Activated CD4-positive, alpha-beta T cell treated with anti-CD3 and anti-CD28 coated beads, Interleukin-2, Interleukin-4, amounts not matched to agents 100 ng/mL and 50 ng/mL, durations not matched to agents 16 hours and 8 hours (primary cell): ENCODE results near the gene RAB11FIP4.
A peak's percentile ranks its signal among the peaks of the same experiment; 100 is the strongest.
"Not testable (repeated sequence)": the region's sequence is repeated elsewhere in the genome, so short reads cannot be mapped to it uniquely, and the experiment has no call there.

Source experiments
- DNase-seq: peaks from one replicate; pipeline ENCODE4 v3.0.0-alpha.2; 2020; ENCODE audit warnings: low spot score

RAB11FIP4 gene

DNA sequence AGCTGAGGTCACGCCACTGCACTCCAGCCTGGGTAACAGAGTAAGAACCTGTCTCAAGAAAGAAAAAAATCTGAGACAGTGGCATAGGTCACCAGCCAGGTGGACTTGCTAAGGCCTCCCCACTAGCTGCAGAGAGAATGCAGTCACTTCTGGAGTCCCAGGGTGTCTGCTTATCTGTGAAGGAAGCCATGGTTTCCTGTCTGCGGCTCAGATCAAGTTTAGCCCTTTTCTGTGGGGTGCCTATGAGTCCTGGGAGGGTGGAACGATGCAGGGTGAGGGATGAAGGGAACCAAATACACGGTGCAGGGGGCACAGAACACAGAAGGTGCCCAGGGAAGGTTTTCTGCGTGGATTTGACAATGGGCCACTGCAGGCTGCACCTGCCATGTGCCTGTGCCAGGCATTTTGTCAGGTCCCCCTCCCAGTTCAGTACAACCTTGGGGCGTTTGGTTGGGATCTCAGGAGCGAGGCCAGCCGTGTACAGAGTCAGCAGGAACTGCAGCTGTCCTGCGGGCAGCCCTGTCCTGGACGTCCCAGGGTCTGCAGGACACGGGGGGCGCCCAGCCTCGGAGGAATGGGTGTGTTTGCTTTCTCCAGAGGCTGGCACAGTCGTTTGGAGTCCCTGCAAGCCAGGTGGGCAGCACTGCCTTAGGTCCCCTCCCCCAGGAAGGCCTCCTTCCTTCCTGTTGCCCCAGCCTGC lies 41.8 kb downstream of the RAB11FIP4 start:
- peak; percentile 52 for DNase-seq

DNA sequence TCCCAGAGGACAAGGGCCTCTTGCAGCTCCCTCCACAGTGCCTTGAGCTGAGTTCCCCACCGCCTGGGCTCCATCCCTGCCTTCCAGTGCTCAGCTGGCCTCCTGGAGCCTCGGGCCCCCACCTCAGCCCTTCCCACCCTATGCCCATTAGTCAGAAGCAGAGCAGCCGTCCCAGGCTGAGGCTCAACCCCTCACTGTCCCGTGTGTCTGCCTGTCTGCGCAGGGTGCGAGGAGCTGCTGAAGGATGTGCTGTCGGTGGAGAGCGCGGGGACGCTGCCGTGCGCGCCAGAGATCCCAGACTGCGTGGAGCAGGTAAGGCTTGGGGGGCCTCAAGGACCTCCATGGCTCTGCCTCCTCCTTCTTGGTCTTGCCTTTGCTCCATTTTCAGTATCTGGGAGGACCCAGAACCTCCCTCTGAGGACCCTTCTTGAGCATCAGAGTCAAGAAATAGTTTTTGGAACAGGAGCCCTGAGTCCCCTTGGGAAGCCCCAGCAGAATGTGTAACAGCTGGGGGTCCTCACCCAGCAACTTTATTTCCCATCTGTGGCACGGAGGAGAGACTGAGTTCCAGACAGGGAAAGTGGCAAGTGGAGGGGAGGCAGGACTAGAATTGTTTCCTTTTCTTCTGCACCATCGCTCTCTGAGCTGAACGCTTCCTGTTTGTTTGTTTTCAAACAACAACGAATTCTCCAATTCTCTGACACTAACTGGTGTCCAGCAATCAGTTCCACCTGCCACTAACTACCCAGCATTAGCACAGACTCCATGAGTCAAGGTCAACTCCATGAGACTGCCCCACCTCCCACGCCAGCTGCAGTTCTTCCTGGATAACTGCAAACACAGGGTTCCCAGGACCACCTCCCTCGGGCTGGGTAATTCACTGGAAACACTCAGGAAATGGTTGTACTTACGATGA lies 42.6 kb downstream of the RAB11FIP4 start:
- no peak for DNase-seq

DNA sequence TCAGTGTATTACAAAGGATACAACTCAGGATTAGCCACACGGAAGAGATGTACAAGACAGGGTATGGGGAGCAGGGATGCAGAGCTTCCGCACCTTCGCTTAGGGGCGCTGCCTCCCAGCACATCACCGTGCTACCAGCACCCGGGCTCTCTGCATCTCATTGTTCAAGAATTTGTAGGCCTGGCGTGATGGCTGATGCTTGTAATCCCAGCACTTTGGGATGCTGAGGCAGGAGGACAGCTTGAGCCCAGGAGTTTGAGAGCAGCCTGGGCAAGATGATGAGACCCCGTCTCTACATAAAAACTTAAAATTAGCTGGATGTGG lies 43.2 kb downstream of the RAB11FIP4 start:
- DNase-seq = no peak

DNA sequence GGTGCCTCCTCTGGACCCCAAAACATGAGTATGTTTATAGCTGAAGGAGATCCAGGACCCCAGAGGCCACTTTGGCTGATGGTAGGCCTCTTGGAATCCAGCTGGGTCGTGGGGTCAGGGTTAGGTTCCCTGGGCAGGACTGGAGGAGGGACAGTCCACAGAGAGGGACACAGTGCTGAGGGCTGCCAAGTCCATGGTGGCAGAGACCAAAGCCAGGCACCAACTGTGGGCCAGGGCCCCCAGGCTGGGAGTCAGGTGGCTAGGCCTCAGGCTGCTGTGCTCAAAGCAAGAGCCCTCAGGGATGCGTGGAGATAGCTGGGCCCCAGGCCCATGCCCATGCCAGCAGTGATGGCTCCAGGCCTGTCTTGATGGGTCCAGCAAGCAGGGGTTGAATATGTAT lies 44.1 kb downstream of the RAB11FIP4 start:
- DNase-seq = no peak

DNA sequence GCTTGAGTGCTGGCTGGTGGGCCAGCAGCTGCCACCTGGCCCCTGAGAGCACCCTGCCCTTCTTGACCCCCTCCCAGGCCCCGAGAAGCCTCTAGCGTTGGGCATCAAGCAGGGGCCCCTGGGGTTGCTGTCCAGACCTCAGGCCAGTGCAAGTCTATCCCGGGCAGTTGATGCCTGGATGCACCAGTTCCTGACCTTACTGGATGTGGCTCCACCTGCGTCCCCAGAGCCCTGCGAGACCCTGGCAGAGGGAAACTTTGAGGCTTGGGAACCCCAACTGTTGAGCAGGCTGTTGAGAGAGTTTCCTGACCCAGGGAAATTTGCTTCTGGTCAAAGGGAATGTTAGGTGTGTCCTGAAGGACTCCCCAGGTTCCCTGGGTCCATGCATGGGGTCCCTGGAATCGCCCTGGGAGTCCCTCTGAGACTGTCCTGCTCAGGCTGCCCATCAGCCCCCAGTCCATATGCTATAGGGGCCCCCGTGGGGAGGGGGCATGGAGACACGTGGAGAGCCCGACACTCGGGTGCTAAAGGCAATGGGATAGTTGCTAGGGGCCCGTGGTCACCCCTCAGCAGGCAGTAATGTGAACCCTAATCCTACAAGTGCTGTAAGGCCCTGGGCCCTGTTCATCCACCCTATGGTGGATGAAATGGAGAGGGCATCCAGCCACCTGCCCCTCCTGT lies 46.4 kb downstream of the RAB11FIP4 start:
- DNase-seq = no peak

DNA sequence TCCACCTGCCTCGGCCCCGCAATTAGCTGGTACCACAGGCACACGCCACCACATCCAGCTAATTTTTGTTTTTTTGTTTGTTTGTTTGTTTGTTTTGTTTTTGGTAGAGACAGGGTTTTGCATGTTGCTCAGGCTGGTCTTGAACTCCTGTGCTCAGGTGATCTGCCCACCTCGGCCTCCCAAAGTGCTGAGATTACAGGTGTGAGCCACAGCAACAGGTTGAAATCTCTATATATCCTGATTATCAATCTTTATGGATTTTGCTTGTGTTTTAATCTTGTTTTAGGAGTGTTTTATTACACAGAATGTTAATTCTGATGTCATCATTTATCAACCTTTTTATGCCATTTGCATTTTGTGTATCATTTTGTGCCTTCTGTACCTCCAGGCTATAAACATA lies 48.2 kb downstream of the RAB11FIP4 start:
- no peak for DNase-seq

DNA sequence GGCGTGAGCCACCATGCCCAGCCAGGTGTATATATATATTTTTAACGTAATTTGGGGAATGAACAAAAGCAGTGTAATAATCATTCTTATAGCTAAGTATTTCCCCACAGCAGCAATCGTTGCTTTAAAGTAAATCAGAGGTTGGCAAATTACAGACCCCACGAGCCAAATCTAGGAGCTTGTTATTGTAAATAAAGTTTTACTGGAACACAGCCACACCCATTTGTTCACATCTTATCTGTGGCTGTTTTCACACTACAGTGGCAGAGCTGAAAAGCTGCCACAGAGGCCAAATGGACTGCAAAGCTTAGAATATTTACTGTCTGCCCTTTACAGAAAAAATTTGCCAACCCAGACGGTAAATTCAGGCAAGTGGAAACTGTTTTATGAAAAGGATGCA lies 50.8 kb downstream of the RAB11FIP4 start:
- DNase-seq = no peak

DNA sequence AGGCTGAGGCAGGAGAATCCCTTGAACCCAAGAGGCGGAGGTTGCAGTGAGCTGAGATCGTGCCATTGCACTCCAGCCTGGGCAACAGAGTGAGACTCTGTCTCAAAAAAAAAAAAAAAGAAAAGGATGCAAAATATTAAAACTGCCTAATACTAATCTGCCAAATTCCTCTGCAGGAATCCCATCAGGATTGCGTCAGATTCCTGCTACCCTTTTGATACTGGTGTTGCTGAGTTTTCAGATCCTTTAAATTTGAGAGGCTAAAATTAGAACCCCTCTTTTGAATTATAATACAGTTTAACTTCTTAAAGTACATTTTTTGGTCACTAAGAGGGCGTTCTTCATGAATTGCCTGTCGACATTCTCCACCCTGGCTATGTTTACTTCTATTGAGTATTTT lies 51.4 kb downstream of the RAB11FIP4 start:
- not testable (repeated sequence) for DNase-seq

DNA sequence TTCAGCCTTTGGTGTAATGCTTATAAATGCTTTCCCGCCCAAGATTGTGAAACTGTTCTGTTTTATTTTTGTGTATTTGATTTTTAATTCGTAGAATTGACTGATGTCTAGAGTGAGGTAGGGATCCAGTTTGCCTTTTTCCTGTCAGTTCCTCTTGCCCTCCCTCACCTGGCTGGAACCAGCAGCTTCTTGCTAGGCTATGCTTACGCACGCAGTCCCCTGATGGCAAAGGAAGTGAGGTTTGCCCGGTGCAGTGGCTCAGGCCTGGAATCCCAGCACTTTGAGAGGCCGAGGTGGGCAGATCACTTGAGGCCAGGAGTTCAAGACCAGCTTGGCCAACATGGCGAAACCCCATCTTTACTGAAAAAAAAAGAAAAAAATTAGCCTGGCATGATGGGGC lies 51.9 kb downstream of the RAB11FIP4 start:
- DNase-seq = no peak

DNA sequence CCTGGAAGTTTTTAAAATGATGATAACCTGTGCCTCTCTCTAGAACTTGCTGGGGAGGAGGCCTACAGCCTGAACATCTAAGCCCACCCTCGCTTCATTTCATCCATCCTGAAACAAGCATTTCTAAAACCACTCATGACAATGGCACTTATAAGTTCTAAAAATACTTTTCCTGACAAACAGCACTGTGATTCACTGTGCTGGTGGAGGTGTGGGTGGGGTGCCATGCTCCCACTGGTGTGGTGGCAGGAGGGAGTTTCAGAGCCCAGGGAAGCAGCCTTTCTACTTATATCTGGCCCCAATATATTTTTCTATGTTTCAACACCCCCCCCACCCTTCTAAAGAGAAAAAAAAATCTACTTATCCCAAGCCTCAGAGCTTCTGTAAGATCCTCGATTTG lies 52.6 kb downstream of the RAB11FIP4 start:
- DNase-seq = no peak

DNA sequence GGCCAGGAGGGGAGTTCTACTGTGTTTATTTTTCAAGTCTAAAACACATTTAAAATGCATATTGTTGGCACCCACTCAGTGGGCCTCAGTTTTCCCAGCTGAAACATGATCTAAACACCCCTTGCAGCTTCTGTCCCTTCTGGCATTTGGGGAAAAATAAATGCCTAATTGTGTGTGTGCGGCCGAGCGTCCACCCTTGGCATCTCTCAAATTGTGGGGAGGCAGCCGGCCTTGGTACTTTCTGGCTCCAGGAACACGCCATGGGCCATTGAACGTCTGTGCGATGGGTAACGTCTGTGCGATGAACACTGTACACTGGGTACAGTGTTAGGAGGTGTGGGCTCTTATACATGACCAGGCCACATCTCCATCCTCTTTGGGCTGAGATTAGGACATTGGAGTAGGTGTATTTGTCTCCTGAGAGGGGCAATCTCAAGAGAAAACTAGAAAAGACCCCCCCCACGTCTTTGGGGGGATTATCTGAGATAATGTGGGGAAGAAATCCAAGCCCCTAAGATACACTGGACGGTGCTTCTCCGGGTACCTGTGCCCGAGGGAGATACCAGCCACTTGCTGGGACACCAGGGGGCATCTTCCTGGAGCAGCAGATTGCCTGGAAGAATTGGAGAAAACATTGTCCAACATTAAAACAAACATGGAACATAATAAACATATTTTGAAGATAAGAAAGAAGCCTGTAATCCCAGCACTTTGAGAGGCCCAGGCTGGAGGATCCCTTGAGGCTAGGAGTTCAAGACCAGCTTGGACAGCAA lies 54.9 kb downstream of the RAB11FIP4 start:
- DNase-seq = no peak

DNA sequence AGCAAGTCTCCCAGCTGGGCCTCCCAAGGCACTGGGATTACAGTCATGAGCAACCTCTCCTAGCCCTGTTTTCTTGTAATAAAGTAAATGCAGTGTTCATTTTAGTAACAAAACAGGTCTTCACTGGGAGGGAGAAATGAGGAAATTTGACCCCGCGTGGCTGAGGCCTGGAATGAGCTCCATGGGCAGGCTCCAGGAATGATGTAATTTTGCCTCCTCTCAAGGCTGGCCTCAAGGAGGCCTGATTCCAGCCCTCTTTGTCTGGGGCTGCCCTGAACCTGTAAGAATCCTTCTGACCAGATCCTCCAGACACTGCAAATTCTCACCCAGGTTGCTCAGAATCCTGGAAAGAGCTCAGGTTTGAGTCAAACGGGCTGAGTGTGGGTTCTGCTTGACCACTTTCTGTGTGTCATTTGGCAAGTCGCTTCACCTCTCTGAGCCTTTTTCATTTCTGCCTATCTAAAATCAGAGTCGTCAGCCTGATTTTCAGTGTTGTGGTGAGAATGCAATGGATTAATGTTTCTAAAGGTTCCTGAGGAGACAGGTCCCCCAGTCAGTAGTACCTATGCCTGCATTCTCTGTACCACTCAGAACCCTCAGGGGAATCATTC lies 57.1 kb downstream of the RAB11FIP4 start:
- no peak for DNase-seq

DNA sequence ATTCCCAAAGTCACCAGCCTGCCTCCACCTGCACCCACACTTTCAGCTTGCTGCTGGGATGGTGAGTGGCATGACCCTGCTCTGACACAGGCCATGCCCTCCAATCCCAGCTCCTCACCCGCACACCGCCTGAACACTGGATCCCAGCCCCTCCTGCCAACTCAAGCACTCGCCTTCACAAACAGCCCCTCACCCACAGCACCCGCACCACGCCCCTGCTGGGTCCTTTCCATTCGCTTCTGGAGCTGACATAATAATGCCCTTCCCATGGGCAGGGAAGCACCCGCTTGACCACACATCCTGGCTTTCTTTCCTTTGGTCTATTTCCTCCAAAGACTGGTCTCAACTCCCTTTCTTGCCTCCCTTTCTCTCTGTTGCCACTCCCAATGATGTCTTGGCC lies 57.6 kb downstream of the RAB11FIP4 start:
- no peak for DNase-seq

DNA sequence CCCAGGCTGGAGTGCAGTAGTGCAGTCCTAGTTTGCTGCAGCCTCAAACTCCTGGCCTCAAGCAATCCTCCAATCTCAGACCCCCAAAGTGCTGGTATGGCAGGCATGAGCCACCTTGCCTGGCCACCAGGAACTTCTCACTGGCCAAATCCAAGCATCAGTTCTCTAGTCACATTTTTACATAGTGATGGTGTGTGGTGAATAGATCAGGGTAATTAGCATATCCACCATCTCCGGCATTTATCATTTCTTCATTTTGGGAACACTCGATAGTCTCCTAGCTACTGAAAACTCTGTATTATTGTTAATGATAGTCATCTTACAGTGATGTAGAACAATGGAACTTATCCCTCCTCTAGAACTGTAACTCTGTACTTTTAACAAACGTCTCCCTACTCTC lies 58.3 kb downstream of the RAB11FIP4 start:
- DNase-seq = no peak

DNA sequence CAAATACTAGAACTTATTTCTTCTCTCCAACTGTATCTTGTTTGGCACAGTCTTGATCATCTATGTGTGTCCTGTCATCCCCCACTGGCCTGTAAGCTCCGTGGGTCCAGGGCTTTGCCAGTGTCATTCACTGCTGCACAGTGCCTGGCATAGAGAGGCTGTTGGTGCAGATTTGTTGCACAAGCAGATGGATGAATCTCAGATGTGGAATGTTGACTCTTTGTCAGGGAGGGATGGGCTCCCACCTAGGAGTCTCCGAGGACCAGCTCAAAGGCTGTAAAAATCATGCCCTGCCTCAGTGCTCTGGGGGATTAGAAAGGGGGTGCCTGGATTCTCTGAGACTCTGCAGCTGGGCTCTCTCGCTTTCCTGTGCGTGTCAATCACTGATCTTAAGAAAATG lies 60.6 kb downstream of the RAB11FIP4 start:
- no peak for DNase-seq

DNA sequence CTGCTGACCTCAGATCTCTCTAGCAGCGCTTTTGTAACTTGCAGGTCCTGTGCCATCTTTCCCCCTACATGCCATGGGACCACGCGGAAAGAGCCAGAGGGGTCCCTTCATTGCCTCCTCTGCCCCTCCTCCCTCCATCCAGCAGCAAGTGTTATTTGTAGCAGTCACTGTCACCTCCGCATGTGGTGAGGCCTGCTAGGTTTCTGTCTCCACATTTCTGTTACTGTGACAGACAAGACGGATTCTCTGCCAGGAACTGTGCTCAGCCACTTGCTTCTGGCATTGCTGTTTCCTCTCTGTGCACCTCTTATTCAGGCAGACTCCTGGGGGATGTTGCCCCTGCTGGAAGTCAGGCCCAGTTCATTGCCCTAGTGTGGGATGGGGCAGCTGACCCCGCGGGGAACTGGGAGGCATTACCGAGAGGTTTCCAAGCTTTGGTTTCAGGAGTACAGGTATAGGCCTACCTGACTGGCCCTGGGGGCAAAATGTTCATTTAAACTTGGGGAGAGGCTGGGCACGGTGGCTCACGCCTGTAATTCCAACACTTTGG lies 61.2 kb downstream of the RAB11FIP4 start:
- no peak for DNase-seq

DNA sequence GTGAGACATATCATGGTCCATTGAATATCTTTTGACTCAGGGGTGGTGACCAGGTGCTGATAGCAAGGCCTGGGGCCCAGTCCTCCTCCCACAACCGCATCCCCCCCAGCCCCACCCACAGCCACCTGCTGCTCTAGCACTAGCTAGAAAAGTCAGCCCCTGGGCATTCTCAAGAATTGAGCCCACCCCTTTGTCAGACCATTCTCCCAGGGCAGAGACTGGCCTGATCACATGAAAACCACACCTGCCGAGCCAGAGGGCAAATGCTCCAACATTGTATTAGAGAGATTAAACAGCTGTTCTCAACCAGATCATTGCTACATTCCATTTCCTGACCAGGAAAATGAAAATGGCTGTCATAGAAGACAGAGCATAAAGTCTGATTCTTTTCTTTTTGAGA lies 62.4 kb downstream of the RAB11FIP4 start:
- DNase-seq = no peak

DNA sequence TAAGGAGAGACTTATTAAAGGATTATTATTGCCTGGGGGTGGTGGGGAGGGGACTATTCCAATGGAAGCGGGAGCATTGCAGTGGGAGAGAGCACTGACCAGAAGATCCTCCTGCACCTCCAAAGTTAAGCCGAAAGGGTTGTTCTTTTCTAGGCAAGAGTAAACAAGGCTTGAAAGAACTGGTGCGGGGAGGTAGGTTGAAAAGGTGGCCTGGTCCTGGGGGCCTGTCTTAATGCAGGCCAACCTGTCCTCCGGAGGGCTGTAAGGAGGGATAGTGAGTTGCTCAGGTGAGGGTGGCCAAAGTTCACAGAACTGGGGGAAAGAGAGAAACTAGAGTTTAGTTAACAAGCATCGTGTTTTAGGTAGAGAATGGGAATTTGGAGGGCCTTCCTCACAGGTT lies 65.3 kb downstream of the RAB11FIP4 start:
- no peak for DNase-seq

DNA sequence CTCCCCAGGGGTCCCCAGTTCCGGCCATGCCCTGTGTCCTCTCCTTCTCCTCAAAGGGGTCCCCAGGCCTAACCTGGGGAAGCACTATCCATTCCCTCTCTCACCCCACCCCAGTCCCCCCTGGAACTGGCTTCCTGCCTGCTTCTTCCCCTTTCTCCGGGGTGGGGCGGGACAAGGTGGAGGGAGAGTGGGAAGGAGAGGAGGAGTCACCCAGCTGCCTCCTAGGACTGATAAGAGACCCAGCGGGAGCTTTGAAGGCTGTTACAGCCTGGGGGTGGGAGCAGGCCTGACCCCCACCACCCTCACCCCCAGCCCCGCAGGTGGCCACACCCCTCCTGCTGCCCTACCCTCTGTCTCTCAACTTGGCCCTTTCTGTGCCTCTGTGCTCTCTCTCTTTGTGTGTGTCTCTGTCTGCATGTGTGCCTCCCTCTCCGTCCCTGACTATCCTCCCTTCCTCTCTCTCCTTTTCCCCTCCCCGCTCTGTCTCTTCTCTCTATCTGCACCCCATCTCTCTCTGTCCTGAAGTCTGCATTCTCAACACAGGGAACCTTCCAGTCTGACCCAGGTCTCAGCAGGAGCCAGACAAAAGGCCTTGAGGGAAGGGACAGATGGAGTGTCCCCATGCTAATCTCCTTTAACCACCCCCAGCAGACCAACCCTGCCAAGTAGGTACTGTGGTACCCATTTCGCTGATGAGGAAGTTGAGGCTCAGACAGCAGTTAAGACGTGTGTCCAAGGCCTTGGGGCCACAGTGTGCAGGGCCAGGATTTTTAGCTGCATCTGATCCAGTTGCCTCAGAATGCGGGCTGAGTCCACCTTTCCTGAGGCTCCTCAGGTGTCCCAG lies 66.1 kb downstream of the RAB11FIP4 start:
- DNase-seq = no peak

DNA sequence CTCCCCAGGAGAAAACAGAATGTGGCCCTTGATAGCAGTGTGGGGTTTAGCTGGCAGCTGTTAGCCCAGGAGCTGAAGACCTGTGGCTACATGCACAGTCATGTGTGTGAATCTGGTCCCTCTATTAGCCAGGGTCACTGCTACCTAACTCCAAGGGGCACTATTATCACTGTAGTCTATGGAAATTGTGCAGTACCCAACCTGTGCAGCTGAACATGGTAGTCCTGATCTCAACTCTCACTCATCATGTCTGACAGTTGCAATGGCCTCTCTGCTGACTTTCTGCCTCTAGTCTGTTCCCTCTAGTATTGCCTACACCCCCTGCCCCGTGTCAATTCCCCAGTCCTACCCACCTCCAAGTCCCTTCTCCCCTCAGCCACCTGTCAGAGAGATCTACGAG lies 67.4 kb downstream of the RAB11FIP4 start:
- DNase-seq = no peak

DNA sequence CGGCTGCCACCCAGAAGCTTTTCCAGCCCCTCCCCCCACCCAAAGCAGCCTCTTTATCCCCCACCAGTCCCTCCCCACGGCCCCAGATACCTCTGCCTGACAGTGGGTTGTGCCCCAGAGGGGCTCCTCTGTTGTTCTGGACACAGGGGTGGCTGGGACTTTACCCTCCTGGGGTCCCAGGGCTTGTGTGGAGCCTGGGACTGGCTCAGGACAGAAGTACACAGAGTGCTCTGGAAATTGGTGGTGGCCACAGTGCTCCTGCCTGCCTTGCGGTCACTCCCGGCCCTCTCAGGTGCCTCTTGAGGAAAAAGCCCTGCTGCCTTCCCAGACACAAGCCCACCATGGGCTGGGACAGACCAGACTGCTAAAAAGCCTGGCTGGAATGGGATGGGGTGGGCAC lies 68.2 kb downstream of the RAB11FIP4 start:
- no peak for DNase-seq
